PC-3 (cell line): ENCODE data around the gene ALDH2.

ENCODE experiments used
- CTCF ChIP-seq: fragments of 300-600 bp; sonication (generic); conservative IDR thresholded peaks from 2 replicates; pipeline ENCODE4 v1.5.1; 2017; ENCODE audit warnings: antibody characterized with exemption, low read depth, mild to moderate bottlenecking, low read length
- EZH2phosphoT487 ChIP-seq: fragments of 300-600 bp; sonication (generic); IDR thresholded peaks from 2 replicates; pipeline ENCODE4 v1.6.1; 2018; ENCODE audit warnings: mild to moderate bottlenecking, antibody characterized with exemption, low read length, borderline replicate concordance

DNA sequence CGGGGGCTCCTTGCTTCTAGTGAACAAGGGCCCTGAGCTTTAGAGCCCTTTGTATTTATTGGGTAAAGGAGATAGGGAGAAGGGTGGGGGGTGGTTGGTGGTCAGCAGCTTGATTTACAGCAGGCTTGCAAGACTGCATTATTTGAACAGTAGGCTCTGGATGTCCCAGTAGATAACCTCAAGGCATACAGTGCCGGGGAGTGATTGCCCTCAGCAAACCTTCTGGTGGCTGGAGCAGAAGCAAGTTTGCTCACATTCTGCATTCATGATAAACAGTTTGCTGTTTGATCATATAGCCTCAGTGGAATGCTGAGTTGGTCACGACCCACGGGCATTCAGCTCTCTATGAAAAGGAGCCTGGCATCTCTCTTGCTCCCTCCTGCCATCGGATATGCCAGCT, 58.8 kb downstream of the ALDH2 start:
- TF ChIP-seq CTCF, result no peak
- no peak for TF ChIP-seq EZH2phosphoT487
